RWPE1 (cell line): Measurements from ENCODE around the gene EBPL.

Experiments used
- CTCF ChIA-PET: fragments of 350-600 bp; sonication (Branson Sonifier 250); formaldehyde crosslinking; extraction: SDS; loops from one replicate; lab custom pipeline; 2021; lab: Yijun Ruan, JAX
- POLR2A ChIA-PET: fragments of 400-600 bp; formaldehyde crosslinking; extraction: SDS; loops from one replicate; lab custom pipeline; 2020; ENCODE audit warnings: antibody characterized with exemption; ENCODE audit not compliant: low non-redundant PET; lab: Yijun Ruan, JAX
- DNase-seq: peaks from one replicate; pipeline ENCODE4 v3.0.0; 2012; ENCODE audit warnings: low spot score
- H3K27ac ChIP-seq: fragments of 450-650 bp; 2 replicates; pipeline ENCODE4 v1.5.1; 2017
- CTCF ChIP-seq: fragments of 450-650 bp; conservative IDR thresholded peaks from 2 replicates; pipeline ENCODE4 v1.5.1; 2017; ENCODE audit warnings: low read depth, mild to moderate bottlenecking

The EBPL gene

GRCh38 chr13:49649963-49650312 lies 41.3 kb downstream of the EBPL start:
- H3K27ac ChIP-seq = no peak overlapping the region
- DNase-seq = no peak
- TF ChIP-seq CTCF = no peak
- CTCF ChIA-PET = interaction anchor here (0.6 to 0.7 kb wide), 3 partner anchors 195 to 727 kb away, joined by 3 to 6 read pairs (median 3); no protein-coding TSS in a partner anchor
- POLR2A ChIA-PET = no interaction called here

- DNase-seq = peak; percentile 21
- CTCF ChIA-PET = interaction anchor here (0.6 to 0.8 kb wide), 5 partner anchors 11 to 728 kb away, joined by 3 to 6 read pairs (median 3); no protein-coding TSS in a partner anchor
- no peak; the same call in 1 of the 2 replicates for TF ChIP-seq CTCF
- no peak overlapping the region for H3K27ac ChIP-seq
- POLR2A ChIA-PET = no interaction called here
These were observed 41.9 kb downstream of the EBPL start for GRCh38 chr13:49649244-49649962.

- POLR2A ChIA-PET = no interaction called here
- CTCF ChIA-PET = interaction anchor here (0.6 kb wide), 1 partner anchor 1488 kb away, joined by 3 read pairs; no protein-coding TSS in a partner anchor
These were observed 44.6 kb downstream of the EBPL start for GRCh38 chr13:49646688-49647087.

GRCh38 chr13:49645451-49645850 lies 45.8 kb downstream of the EBPL start:
- CTCF ChIA-PET = no interaction called here
- no peak for TF ChIP-seq CTCF
- POLR2A ChIA-PET = no interaction called here
- no peak for DNase-seq
- H3K27ac ChIP-seq = no peak overlapping the region

More at GRCh38 chr13:49646688-49647087, 44.6 kb downstream of the EBPL start:
- no peak for TF ChIP-seq CTCF
- no peak for DNase-seq
- H3K27ac ChIP-seq = no peak overlapping the region

GRCh38 chr13:49643035-49643646 lies 48.1 kb downstream of the EBPL start:
- no peak overlapping the region for H3K27ac ChIP-seq

More at GRCh38 chr13:49643035-49643646, 48.1 kb downstream of the EBPL start:
- no peak for DNase-seq
- POLR2A ChIA-PET = no interaction called here
- CTCF ChIA-PET = no interaction called here
- no peak for TF ChIP-seq CTCF
